RWPE1 (cell line): ENCODE data around the gene GLIS2.
A peak's percentile ranks its signal among the peaks of the same experiment; 100 is the strongest.

Experiments
- CTCF ChIA-PET: fragments of 350-600 bp; sonication (Branson Sonifier 250); formaldehyde crosslinking; extraction: SDS; loops from one replicate; lab custom pipeline; 2021; lab: Yijun Ruan, JAX
- POLR2A ChIA-PET: fragments of 400-600 bp; formaldehyde crosslinking; extraction: SDS; loops from one replicate; lab custom pipeline; 2020; ENCODE audit warnings: antibody characterized with exemption; ENCODE audit not compliant: low non-redundant PET; lab: Yijun Ruan, JAX
- DNase-seq: peaks from one replicate; pipeline ENCODE4 v3.0.0; 2012; ENCODE audit warnings: low spot score
- H3K27ac ChIP-seq: fragments of 450-650 bp; 2 replicates; pipeline ENCODE4 v1.5.1; 2017
- CTCF ChIP-seq: fragments of 450-650 bp; conservative IDR thresholded peaks from 2 replicates; pipeline ENCODE4 v1.5.1; 2017; ENCODE audit warnings: low read depth, mild to moderate bottlenecking

GLIS2 gene

GRCh38 chr16:4370151-4370550 lies 54.3 kb downstream of the GLIS2 start:
- CTCF ChIA-PET = interaction anchor here (0.5 to 2.8 kb wide), 3 partner anchors 11 to 32 kb away, joined by 3 to 13 read pairs (median 3); no protein-coding TSS in a partner anchor
- no peak for DNase-seq
- POLR2A ChIA-PET = interaction anchor here (0.6 kb wide), 2 partner anchors 16 to 57 kb away, joined by 3 read pairs; no protein-coding TSS in a partner anchor
- peak overlapping the region; percentile 99 for H3K27ac ChIP-seq
- no peak for TF ChIP-seq CTCF

- no peak for DNase-seq
- ChIA-PET CTCF (interaction anchor here (1.2 to 2.8 kb wide), 2 partner anchors 11 to 32 kb away, joined by 3 to 13 read pairs; no protein-coding TSS in a partner anchor), POLR2A (no interaction called here)
- no peak for TF ChIP-seq CTCF
- H3K27ac ChIP-seq = peak overlapping the region; percentile 99
Observed at GRCh38 chr16:4370570-4371356, 54.9 kb downstream of the GLIS2 start.

- H3K27ac ChIP-seq = peak within 1 kb of the TSS; percentile 99
- ChIA-PET POLR2A (no interaction called here), CTCF (interaction anchor here (2.8 kb wide), 1 partner anchor 31 kb away, joined by 13 read pairs; no protein-coding TSS in a partner anchor)
- DNase-seq = peak; percentile 91
- no peak for TF ChIP-seq CTCF
Observed at GRCh38 chr16:4371357-4372000, 55.6 kb downstream of the GLIS2 start, which contains the start of gene VASN. Gene VASN, plus strand, starts transcription at chr16:4371848. Its CDS starts 9,030 bp downstream, at chr16:4380878.

GRCh38 chr16:4372001-4372577 lies 56.2 kb downstream of the GLIS2 start:
- H3K27ac ChIP-seq = peak overlapping the region; percentile 99
- ChIA-PET POLR2A (no interaction called here), CTCF (interaction anchor here (0.5 to 4.8 kb wide), 2 partner anchors 30 to 54 kb away, joined by 3 to 31 read pairs; no protein-coding TSS in a partner anchor)
- DNase-seq = no peak
- TF ChIP-seq CTCF = no peak

- peak overlapping the region; percentile 99 for H3K27ac ChIP-seq
- DNase-seq = peak; percentile 48
- no peak for TF ChIP-seq CTCF
- POLR2A ChIA-PET = no interaction called here
- CTCF ChIA-PET = interaction anchor here (0.5 to 4.8 kb wide), 2 partner anchors 30 to 53 kb away, joined by 3 to 31 read pairs; no protein-coding TSS in a partner anchor
Observed at GRCh38 chr16:4372578-4373355, 56.9 kb downstream of the GLIS2 start.
